DMS53 treated with DMSO at 0.1 percent for 48 hours (cell line): ENCODE measurements around the gene C4B.

ENCODE experiments used
- DNase-seq: peaks from one replicate; lab custom pipeline; 2025; ENCODE audit not compliant: unreplicated experiment; lab: John Stamatoyannopoulos, UW

The C4B gene

DNA sequence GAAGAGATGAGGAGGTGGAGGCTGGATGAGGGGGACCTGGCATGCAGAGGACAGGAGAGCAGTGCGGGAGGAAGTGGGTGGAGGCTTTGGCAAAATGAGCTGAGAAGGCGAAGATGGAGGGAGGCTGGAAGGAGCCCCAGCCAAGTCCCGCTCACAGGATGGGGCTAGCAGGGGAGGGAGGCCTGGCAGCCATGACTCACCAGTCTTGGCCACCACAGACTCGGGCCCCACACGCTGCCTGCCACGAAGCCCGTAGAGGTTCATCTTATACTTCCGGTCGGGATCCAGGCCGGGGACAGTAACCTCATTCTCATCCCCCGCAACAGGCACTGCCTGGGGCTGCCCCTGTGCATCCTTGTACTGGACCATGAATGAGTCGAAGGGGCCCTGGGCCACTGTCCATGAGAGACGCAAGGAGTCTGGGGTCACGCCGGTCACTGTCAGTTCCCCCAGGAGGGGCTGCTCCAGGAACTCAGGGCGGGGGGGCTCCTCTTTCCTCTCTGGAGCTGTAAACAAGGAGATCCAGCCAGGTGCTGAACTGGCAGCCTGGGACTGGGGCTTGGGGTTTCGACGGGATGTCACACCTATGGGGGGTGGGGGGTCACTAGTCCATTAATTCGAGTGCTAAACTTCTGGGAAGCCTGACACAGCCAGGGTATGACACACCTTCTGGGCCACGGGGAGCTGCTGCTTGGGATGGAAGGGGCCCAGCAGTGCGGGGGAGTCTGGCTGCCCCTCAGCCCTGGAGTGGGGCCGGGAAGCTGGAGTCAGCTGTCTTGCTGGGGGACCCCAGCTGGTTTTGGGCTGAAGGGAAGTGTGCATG, 66.8 kb downstream of the C4B start:
- DNase-seq = no peak

- DNase-seq = no peak
These were observed 67.9 kb downstream of the C4B start for GRCh38 chr6:32082478-32082877.

DNA sequence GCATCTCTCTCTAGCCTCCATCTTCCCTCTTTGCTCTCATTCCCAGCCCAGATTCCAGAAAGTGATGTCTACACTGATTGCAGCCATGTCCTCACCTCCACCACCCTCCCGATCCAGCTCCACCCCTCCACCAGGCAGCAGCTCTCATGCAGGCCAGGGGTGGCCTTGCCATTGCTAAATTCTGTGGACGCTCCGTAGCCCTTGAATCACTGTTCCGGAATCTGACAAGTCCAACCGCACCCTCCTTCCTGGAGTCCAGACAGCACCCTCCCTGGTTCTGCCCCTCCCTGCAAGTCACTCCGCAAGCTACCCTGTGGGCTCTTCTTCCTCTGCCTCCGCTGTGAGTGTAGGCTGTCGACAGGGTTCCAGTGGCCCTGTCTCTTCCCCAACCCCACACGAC, 68.3 kb downstream of the C4B start:
- DNase-seq = no peak

DNA sequence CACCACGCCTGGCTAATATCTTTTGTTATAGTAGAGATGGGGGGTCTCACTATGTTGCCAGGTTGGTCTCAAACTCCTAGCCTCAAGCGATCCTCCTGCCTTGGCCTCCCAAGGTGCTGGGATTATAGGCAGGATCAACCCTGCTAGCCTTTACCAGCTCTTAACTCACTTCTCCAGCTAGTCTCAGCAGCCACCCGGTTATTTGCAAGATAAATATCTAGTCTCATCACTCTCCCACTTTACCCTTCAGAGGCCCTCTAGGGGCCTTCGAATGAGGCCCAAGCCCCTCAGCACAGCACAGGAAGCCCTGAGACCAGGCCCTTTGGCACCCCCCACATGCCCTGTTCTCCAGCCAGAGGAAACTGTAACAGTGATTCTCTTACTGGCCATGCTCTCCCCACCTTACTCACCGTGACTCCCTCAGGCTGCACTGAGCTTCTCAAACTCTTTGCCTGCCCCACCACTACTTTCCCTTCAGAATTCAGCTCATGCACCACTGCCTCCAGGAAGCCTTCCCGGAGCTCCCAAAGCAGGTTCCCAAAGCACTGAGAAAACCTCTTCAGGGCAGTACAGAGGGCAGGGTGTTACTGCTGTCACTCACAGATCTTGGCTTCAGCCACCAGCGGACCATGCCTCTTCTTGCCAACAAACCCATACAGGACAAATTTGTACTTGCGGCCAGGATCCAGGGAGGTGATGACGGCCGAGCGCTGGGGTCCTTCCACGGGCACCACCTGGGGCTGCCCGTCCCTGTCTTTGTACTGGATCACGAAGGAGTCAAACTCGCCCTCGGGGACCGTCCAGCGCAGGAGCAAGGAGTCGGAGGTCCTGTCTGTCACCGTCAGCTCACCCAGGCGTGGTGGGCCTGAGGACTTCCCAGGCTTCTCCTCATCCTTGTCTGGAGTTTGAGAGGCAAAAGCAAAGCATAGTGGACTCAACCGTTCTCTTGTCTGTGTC, 69.5 kb downstream of the C4B start:
- DNase-seq = no peak

GRCh38 chr6:32084780-32085179, 70.2 kb downstream of the C4B start:
- DNase-seq = no peak
